Measurements from ENCODE around the gene DHX36. TPM values are rescaled to one million over a fixed set of nuclear protein-coding genes. Genes with fewer than 3 reads are reported as not detected.

DHX36 gene
- total and polyA plus RNA-seq, 10 of the 15 experiments (the other 5 are each of a cell fraction or from before 2014, with no cell fraction given) = 16.2 to 70.5 (median 41.6) TPM

DNA sequence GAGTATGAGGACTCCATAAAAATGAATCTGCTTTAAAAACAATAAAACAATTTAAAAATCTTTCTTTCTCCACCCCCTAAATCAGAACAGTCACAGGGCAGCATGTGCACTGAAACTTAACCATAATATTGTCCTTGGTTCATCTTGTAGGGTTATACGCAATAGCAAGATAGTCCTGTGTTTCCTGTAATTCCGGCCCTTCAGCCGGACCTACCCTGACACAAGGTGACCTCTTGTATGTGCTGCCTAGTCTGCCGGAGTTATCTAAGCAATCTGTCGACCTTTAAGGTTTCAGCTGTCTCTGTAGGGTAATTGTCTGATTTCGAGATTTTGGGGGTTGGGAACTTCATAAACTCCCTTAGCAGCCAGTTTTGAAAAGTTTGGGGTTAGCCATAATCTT lies 99.9 kb downstream of the DHX36 start (continued):
- TF ChIP-seq SMAD5 (IDR thresholded peaks at IDR 0.05; ENCODE audit: low read depth) (no peak), KLF5 (IDR thresholded peaks at IDR 0.05; ENCODE audit: partially characterized antibody) (no peak), BRCA1 (IDR thresholded peaks at IDR 0.05; ENCODE audit: low read depth, low read length) (no peak), KAT2A (conservative IDR thresholded peaks at IDR 0.05; ENCODE audit: control insufficient read depth, low read depth, low read length) (no peak)

GRCh38 chr3:154223519-154223918 lies 100.8 kb downstream of the DHX36 start:
- ChIA-PET RAD21 (ENCODE audit: unreplicated experiment) (no interaction called here), POLR2A (no interaction called here), SMC1A (ENCODE audit: uncharacterized antibody, unreplicated experiment) (no interaction called here), CTCF (no interaction called here)
- H3K27me3 ChIP-seq (replicated peaks in 1 of 2; ENCODE audit: control insufficient read depth in 2 of 2, insufficient read depth in 2 of 2, low read length in 1 of 2) = no peaks in the 10 kb centered on the region
- no TSS peak for BruUV-seq (replicated peaks)
- H3K4me1 ChIP-seq (ENCODE audit: control insufficient read depth, insufficient read depth, low read length) = no peaks in the 10 kb centered on the region
- H2AFZ ChIP-seq (ENCODE audit: control insufficient read depth, low read depth, low read length) = no peak overlapping the region
- no peaks in the 10 kb centered on the region for H3K9me3 ChIP-seq (replicated peaks; ENCODE audit: control insufficient read depth, insufficient read depth, low read length)
- no peaks in the 10 kb centered on the region for H4K20me1 ChIP-seq (ENCODE audit: control insufficient read depth, insufficient read depth)
- no peak overlapping the region for H3K4me3 ChIP-seq
- no peaks in the 10 kb centered on the region for H3K79me2 ChIP-seq (ENCODE audit: control insufficient read depth, insufficient read depth, low read length)
- H3K27ac ChIP-seq (ENCODE audit: control insufficient read depth, insufficient read depth) = no peak overlapping the region
- TF ChIP-seq FOXK2 (IDR thresholded peaks at IDR 0.05) (no peak), ZNF217 (IDR thresholded peaks at IDR 0.05) (no peak), SRF (IDR thresholded peaks at IDR 0.05; ENCODE audit: low read depth in 2 of 2, low read length in 2 of 2) (no peak), ATF2 (IDR thresholded peaks at IDR 0.05; ENCODE audit: low read length) (no peak), ASH2L (IDR thresholded peaks at IDR 0.05; ENCODE audit: borderline replicate concordance, low read depth) (no peak), STAT3 (IDR thresholded peaks at IDR 0.05; ENCODE audit: low read depth, low read length) (no peak), LARP7 (IDR thresholded peaks at IDR 0.05) (no peak), CEBPB (IDR thresholded peaks at IDR 0.05; ENCODE audit: borderline replicate concordance in 1 of 2, low read depth in 2 of 2, low read length in 2 of 2) (no peak), SKIL (IDR thresholded peaks at IDR 0.05; ENCODE audit: low read depth, poor library complexity, severe bottlenecking) (no peak), SP1 (IDR thresholded peaks at IDR 0.05; ENCODE audit: low read depth, low read length) (no peak), ZNF207 (IDR thresholded peaks at IDR 0.05; ENCODE audit: borderline replicate concordance) (no peak), SMAD1 (IDR thresholded peaks at IDR 0.05; ENCODE audit: low read depth, partially characterized antibody) (no peak), CUX1 (IDR thresholded peaks at IDR 0.05; ENCODE audit: insufficient replicate concordance, low read depth, low read length) (no peak)
- no peak overlapping the region for H3K4me2 ChIP-seq (ENCODE audit: control insufficient read depth, insufficient read depth)
- DNase-seq (ENCODE audit: low read depth, low spot score) (no peak), FAIRE-seq (no peak), ATAC-seq (no peak)
- no peak overlapping the region for H3K9ac ChIP-seq (ENCODE audit: control insufficient read depth, insufficient read depth, low read length)
- no peaks in the 10 kb centered on the region for H3K36me3 ChIP-seq (ENCODE audit: control insufficient read depth in 2 of 2, insufficient read depth in 2 of 2, low read length in 1 of 2)
- in situ Hi-C loops (cut with MboI) = no loop called here
- intact Hi-C loops (cut with micrococcal nuclease; ENCODE audit: unreplicated experiment) = no loop called here
